Measurements from ENCODE around the gene GTPBP4. TPM values are rescaled to one million over a fixed set of nuclear protein-coding genes. Genes with fewer than 3 reads are reported as not detected.
A peak's percentile ranks its signal among the peaks of the same experiment; 100 is the strongest.

Gene GTPBP4
- total and polyA plus RNA-seq, 2 of the 13 experiments (the other 11 are each of a cell fraction or from before 2014, with no cell fraction given), result 24.1 to 85.5 TPM

GRCh38 chr10:1049425-1049958 lies 61.3 kb downstream of the GTPBP4 start (continued):
- no peak; the same call in 1 of the 2 replicates for TF ChIP-seq CREM (IDR thresholded peaks at IDR 0.05)
- TF ChIP-seq CREM (CRISPR knock-in tag; IDR thresholded peaks at IDR 0.05), result no peak
- TF ChIP-seq ZFP36L1 (CRISPR knock-in tag; IDR thresholded peaks at IDR 0.05), result peak; percentile 76; the same call in 1 of the 2 replicates
- no peak for TF ChIP-seq ZFYVE20 (CRISPR knock-in tag; IDR thresholded peaks at IDR 0.05; ENCODE audit: borderline replicate concordance, low read depth)
- TF ChIP-seq FOSL1 (CRISPR knock-in tag; IDR thresholded peaks at IDR 0.05; ENCODE audit: borderline replicate concordance), result no peak
- peak; percentile 3; the same call in 1 of the 2 replicates for TF ChIP-seq TGIF2 (CRISPR knock-in tag; IDR thresholded peaks at IDR 0.05)
- no peak for TF ChIP-seq ZMYM4 (CRISPR knock-in tag; IDR thresholded peaks at IDR 0.05)
- TF ChIP-seq ZBTB46 (CRISPR knock-in tag; IDR thresholded peaks at IDR 0.05; ENCODE audit: borderline replicate concordance), result no peak
- no peak for TF ChIP-seq THYN1 (CRISPR knock-in tag; IDR thresholded peaks at IDR 0.05; ENCODE audit: borderline replicate concordance, low read depth)
- TF ChIP-seq MZF1 (CRISPR knock-in tag; IDR thresholded peaks at IDR 0.05; ENCODE audit: borderline replicate concordance), result no peak
- no peak for TF ChIP-seq HNF1B (CRISPR knock-in tag; IDR thresholded peaks at IDR 0.05)
- TF ChIP-seq KAT2B (IDR thresholded peaks at IDR 0.05; ENCODE audit: borderline replicate concordance, low read depth, low read length), result no peak
- TF ChIP-seq ARNTL (CRISPR knock-in tag; IDR thresholded peaks at IDR 0.05), result no peak
- TF ChIP-seq ZNF282 (IDR thresholded peaks at IDR 0.05; ENCODE audit: partially characterized antibody), result no peak
- no peak; the same call in 1 of the 2 replicates for TF ChIP-seq BHLHE40 (IDR thresholded peaks at IDR 0.05; ENCODE audit: low read length)
- no peak for TF ChIP-seq GATAD2A (CRISPR knock-in tag; IDR thresholded peaks at IDR 0.05)
- no peak for TF ChIP-seq WIZ (CRISPR knock-in tag; IDR thresholded peaks at IDR 0.05)
- TF ChIP-seq ZNF264 (CRISPR knock-in tag; IDR thresholded peaks at IDR 0.05), result peak; percentile 69; the same call in 1 of the 2 replicates
- no peak for TF ChIP-seq BCLAF1 (IDR thresholded peaks at IDR 0.05)
- TF ChIP-seq ZNF792 (CRISPR knock-in tag; IDR thresholded peaks at IDR 0.05), result 0 out of 2 replicates have a peak, but pooled peaks have one; percentile 4
- TF ChIP-seq MAFK (conservative IDR thresholded peaks at IDR 0.05 in 1 of 2, IDR thresholded peaks at IDR 0.05 in 1 of 2; ENCODE audit: low read length in 2 of 2), result no peak
- no peak for TF ChIP-seq ZNF101 (CRISPR knock-in tag; IDR thresholded peaks at IDR 0.05; ENCODE audit: borderline replicate concordance, low read depth)
- TF ChIP-seq ZNF552 (CRISPR knock-in tag; IDR thresholded peaks at IDR 0.05; ENCODE audit: borderline replicate concordance), result 0 out of 2 replicates have a peak, but pooled peaks have one; percentile 6
- TF ChIP-seq MED8 (CRISPR knock-in tag; IDR thresholded peaks at IDR 0.05; ENCODE audit: insufficient replicate concordance), result peak; percentile 5
- TF ChIP-seq ONECUT2 (CRISPR knock-in tag; IDR thresholded peaks at IDR 0.05), result 0 out of 2 replicates have a peak, but pooled peaks have one; percentile 3
- TF ChIP-seq SMARCC2 (IDR thresholded peaks at IDR 0.05), result no peak

All from HepG2 (cell line).